ENCODE measurements around the gene TFPI2. TPM values are rescaled to one million over a fixed set of nuclear protein-coding genes. Genes with fewer than 3 reads are reported as not detected.

The TFPI2 gene
- total and polyA plus RNA-seq, 4 donors, result 1.4 to 9.1 (median 3.6) TPM

DNA sequence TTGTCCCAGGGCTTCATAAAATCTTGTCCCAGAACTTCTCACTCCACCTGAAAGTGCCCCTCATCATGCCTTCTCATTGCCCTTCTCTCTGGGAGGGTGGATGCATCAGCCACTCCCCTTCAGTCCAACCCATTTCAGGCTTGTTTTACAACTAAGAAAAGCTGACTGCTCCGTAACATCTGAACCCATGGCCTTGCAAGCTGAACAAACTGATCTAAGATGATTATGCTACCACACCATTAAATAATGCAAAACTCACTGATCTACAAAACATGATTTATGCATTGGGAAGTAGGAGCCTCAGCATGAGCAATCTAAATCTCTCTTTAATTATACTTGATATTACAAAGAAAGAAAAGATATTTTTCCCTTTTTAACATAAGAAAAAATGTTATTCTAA lies 34.8 kb downstream of the TFPI2 start (continued):
- TF ChIP-seq FOXA1 (IDR thresholded peaks at IDR 0.05) (no peak), SP1 (IDR thresholded peaks at IDR 0.05) (no peak), ZBTB33 (IDR thresholded peaks at IDR 0.05) (no peak)

DNA sequence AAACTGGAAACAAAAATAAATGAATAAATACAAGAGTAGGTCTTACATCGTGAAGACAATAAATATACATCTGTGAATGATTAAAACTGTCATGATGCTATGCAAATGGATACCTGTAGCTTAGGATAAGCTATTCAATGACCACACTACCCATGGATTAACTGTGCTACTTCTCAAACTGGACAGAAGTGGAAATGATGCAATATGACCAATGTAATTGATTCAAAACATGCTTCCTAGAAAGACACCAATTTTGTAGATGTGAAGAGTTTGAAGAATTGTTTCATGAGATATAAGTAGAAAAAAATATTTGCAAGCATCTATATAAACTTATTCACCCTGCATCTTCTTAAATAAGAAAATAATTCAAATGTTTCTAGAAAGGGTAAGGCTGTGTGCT lies 36.1 kb downstream of the TFPI2 start:
- H3K4me1 ChIP-seq (ENCODE audit: control insufficient read depth in 4 of 4, insufficient read depth in 4 of 4, low read length in 3 of 4), result no peaks in the 10 kb centered on the region
- TF ChIP-seq FOXA1 (IDR thresholded peaks at IDR 0.05), result no peak
- no peak for TF ChIP-seq RXRA (IDR thresholded peaks at IDR 0.05)
- TF ChIP-seq NR2F2 (IDR thresholded peaks at IDR 0.05), result no peak
- no peak for TF ChIP-seq HNF4G (IDR thresholded peaks at IDR 0.05)
- no peak for TF ChIP-seq JUND (IDR thresholded peaks at IDR 0.05)
- no peak for TF ChIP-seq SP1 (IDR thresholded peaks at IDR 0.05)
- TF ChIP-seq YY1 (IDR thresholded peaks at IDR 0.05), result no peak
- TF ChIP-seq GABPA (IDR thresholded peaks at IDR 0.05 in 1 of 2, conservative IDR thresholded peaks at IDR 0.05 in 1 of 2), result no peak
- no peak for TF ChIP-seq CTCF (IDR thresholded peaks at IDR 0.05; ENCODE audit: low read depth, low read length, missing input control)
- no peak for TF ChIP-seq EGR1 (IDR thresholded peaks at IDR 0.05; ENCODE audit: low read depth in 2 of 2)
- no peak for TF ChIP-seq ATF3 (IDR thresholded peaks at IDR 0.05)
- TF ChIP-seq MAX (IDR thresholded peaks at IDR 0.05), result no peak
- no peak for TF ChIP-seq ZBTB33 (IDR thresholded peaks at IDR 0.05)
- no peak for TF ChIP-seq REST (IDR thresholded peaks at IDR 0.05)
- no peak for TF ChIP-seq FOXA2 (IDR thresholded peaks at IDR 0.05)
- TF ChIP-seq TAF1 (conservative IDR thresholded peaks at IDR 0.05), result no peak
- no peak for TF ChIP-seq HNF4A (conservative IDR thresholded peaks at IDR 0.05)
- no peak for TF ChIP-seq RAD21 (IDR thresholded peaks at IDR 0.05)
- no peaks in the 10 kb centered on the region for H3K36me3 ChIP-seq (ENCODE audit: control insufficient read depth in 4 of 4, insufficient read depth in 3 of 4, low read depth in 1 of 4, low read length in 3 of 4)
- DNase-seq (ENCODE audit: low spot score), result no peak
- H3K27me3 ChIP-seq (ENCODE audit: control insufficient read depth in 4 of 4, insufficient read depth in 4 of 4, low read length in 3 of 4), result no peaks in the 10 kb centered on the region
- H3K4me3 ChIP-seq (ENCODE audit: low read depth in 1 of 3, low read length in 3 of 3), result no peak overlapping the region
- 81% methylated on average over 1 of the region's 1 CpG for WGBS
- H3K9ac ChIP-seq (ENCODE audit: low read depth in 1 of 2, low read length in 2 of 2), result no peak overlapping the region
- H3K9me3 ChIP-seq (ENCODE audit: control insufficient read depth in 4 of 4, low read length in 3 of 4), result no peaks in the 10 kb centered on the region
- no peak overlapping the region for H3K27ac ChIP-seq (ENCODE audit: low read depth in 1 of 2, low read length in 2 of 2)

All from liver (tissue), 9 donors.